SK-N-SH (cell line): ENCODE results near the gene PRKG1. TPM values are rescaled to one million over a fixed set of nuclear protein-coding genes. Genes with fewer than 3 reads are reported as not detected.

Experiments
- CTCF ChIA-PET: fragments of 300-600, 350-600 bp; formaldehyde crosslinking; extraction: SDS; loops from one replicate; lab custom pipeline; 2021; lab: Yijun Ruan, JAX
- POLR2A ChIA-PET: fragments of 350-600 bp; sonication (Branson Sonifier 250); formaldehyde crosslinking; extraction: SDS; loops from one replicate; lab custom pipeline; 2020; ENCODE audit warnings: antibody characterized with exemption, inconsistent platforms; lab: Yijun Ruan, JAX
- DNase-seq: peaks from one replicate; pipeline ENCODE4 v3.0.0; 2012
- H2AFZ ChIP-seq: fragments of 200-600 bp; sonication (generic); 2 replicates; pipeline ENCODE4 v1.8.1; 2016; ENCODE audit warnings: antibody characterized with exemption, mild to moderate bottlenecking, low read depth
- H3F3A ChIP-seq: fragments of 200-600 bp; sonication (generic); replicated peaks from 2 replicates; pipeline ENCODE3; 2016; ENCODE audit warnings: antibody characterized with exemption, mild to moderate bottlenecking; ENCODE audit not compliant: insufficient read depth
- H3K27ac ChIP-seq, 2 experiments: fragments of 200-500 bp in 1 of 2; fragments of 200-600 bp in 1 of 2; sonication (Bioruptor generic) in 1 of 2; sonication (generic), shearing (Covaris generic) in 1 of 2; 2 replicates each; pipeline versions ENCODE4 v1.5.1 to v1.6.1; 2014 to 2016; ENCODE audit warnings: low read depth in 2 of 2, inconsistent platforms in 1 of 2, low read length in 1 of 2, mild to moderate bottlenecking in 1 of 2, mixed read lengths in 1 of 2
- H3K27me3 ChIP-seq: fragments of 200-600 bp; sonication (generic), shearing (Covaris generic); 2 replicates; pipeline ENCODE4 v1.6.1; 2016; ENCODE audit warnings: mixed run types; ENCODE audit not compliant: insufficient read depth
- H3K36me3 ChIP-seq, 2 experiments: fragments of 200-500 bp in 1 of 2; fragments of 200-600 bp in 1 of 2; sonication (Bioruptor generic) in 1 of 2; sonication (generic) in 1 of 2; replicated peaks in 1 of 2; 2 replicates each; pipeline versions ENCODE3 to v1.5.1; 2014 to 2016; ENCODE audit warnings: low read length in 1 of 2, mild to moderate bottlenecking in 1 of 2; ENCODE audit not compliant: insufficient read depth in 2 of 2, control insufficient read depth in 1 of 2
- H3K4me1 ChIP-seq, 2 experiments: fragments of 200-500 bp in 1 of 2; fragments of 200-600 bp in 1 of 2; sonication (Bioruptor generic) in 1 of 2; sonication (generic), shearing (Covaris generic) in 1 of 2; 2 replicates each; pipeline versions ENCODE4 v1.5.1 to v1.6.1; 2014 to 2016; ENCODE audit warnings: low read depth in 1 of 2, low read length in 1 of 2, mixed run types in 1 of 2; ENCODE audit not compliant: insufficient read depth in 2 of 2, control insufficient read depth in 1 of 2
- H3K4me2 ChIP-seq: fragments of 200-600 bp; sonication (generic), shearing (Covaris generic); 2 replicates; pipeline ENCODE4 v1.6.1; 2017; ENCODE audit warnings: mixed run types
- H3K4me3 ChIP-seq, 2 experiments: fragments of 200-500 bp in 1 of 2; fragments of 200-600 bp in 1 of 2; sonication (Bioruptor generic) in 1 of 2; sonication (generic), shearing (Covaris generic) in 1 of 2; 2 replicates each; pipeline versions ENCODE4 v1.5.1 to v1.8.1; 2014 to 2016; ENCODE audit warnings: low read depth in 2 of 2, inconsistent platforms in 1 of 2, low read length in 1 of 2, mild to moderate bottlenecking in 1 of 2, mixed read lengths in 1 of 2, moderate library complexity in 1 of 2
- H3K79me2 ChIP-seq: fragments of 200-600 bp; sonication (generic); 2 replicates; pipeline ENCODE4 v1.8.1; 2017; ENCODE audit warnings: mild to moderate bottlenecking; ENCODE audit not compliant: insufficient read depth
- H3K9ac ChIP-seq: fragments of 200-600 bp; sonication (generic); 2 replicates; pipeline ENCODE4 v1.6.1; 2017; ENCODE audit warnings: mixed run types
- H3K9me2 ChIP-seq: fragments of 200-600 bp; sonication (generic); 2 replicates; pipeline ENCODE4 v1.6.1; 2017; ENCODE audit warnings: mixed run types
- H3K9me3 ChIP-seq: fragments of 200-600 bp; sonication (generic); 2 replicates; pipeline ENCODE4 v1.6.1; 2017; ENCODE audit warnings: mixed run types, mild to moderate bottlenecking, moderate library complexity
- H4K20me1 ChIP-seq: fragments of 200-600 bp; sonication (generic); 2 replicates; pipeline ENCODE4 v1.6.1; 2017; ENCODE audit warnings: mild to moderate bottlenecking, mixed run types; ENCODE audit not compliant: insufficient read depth
- CHD2 ChIP-seq: fragments of 150-350 bp; IDR thresholded peaks from 2 replicates; pipeline ENCODE4 v1.6.1; 2018; ENCODE audit warnings: low read length; ENCODE audit not compliant: partially characterized antibody
- ELF1 ChIP-seq: IDR thresholded peaks from 2 replicates; pipeline ENCODE4 v1.4.0; 2012
- EP300 ChIP-seq, 2 experiments: IDR thresholded peaks; 2 replicates each; pipeline versions ENCODE4 v1.4.0 to v1.6.1; 2012; ENCODE audit warnings: borderline replicate concordance in 1 of 2, low read depth in 1 of 2, low read length in 1 of 2
- EZH2phosphoT487 ChIP-seq: fragments of 200-600 bp; sonication (generic); IDR thresholded peaks from 2 replicates; pipeline ENCODE4 v1.6.1; 2017; ENCODE audit warnings: low read depth, mixed run types, mild to moderate bottlenecking, antibody characterized with exemption, moderate library complexity, borderline replicate concordance
- FOXJ3 ChIP-seq: sonication (generic); formaldehyde crosslinking; IDR thresholded peaks from 2 replicates; pipeline ENCODE4 v1.5.1; 2020; ENCODE audit warnings: mild to moderate bottlenecking, missing genetic modification reagents
- FOXM1 ChIP-seq: IDR thresholded peaks from 2 replicates; pipeline ENCODE4 v1.4.0; 2012; ENCODE audit warnings: low read depth, mild to moderate bottlenecking
- GATA2 ChIP-seq: sonication (generic); formaldehyde crosslinking; IDR thresholded peaks from 2 replicates; pipeline ENCODE4 v1.5.0; 2020; ENCODE audit warnings: mild to moderate bottlenecking, missing genetic modification reagents
- IRF3 ChIP-seq: fragments of 150-350 bp; IDR thresholded peaks from 2 replicates; pipeline ENCODE4 v1.6.1; 2016; ENCODE audit warnings: mild to moderate bottlenecking, low read depth, low read length
- MEF2A ChIP-seq: IDR thresholded peaks from 2 replicates; pipeline ENCODE4 v1.4.0; 2012; ENCODE audit warnings: low read depth, borderline replicate concordance
- MXI1 ChIP-seq: IDR thresholded peaks from 2 replicates; pipeline ENCODE4 v1.6.1; 2012; ENCODE audit warnings: mild to moderate bottlenecking, low read depth, low read length, improper control_type of control experiment
- POLR2AphosphoS5 ChIP-seq: IDR thresholded peaks from 2 replicates; pipeline ENCODE4 v1.6.1; 2012; ENCODE audit warnings: low read depth, low read length
- RAD21 ChIP-seq: IDR thresholded peaks from 2 replicates; pipeline ENCODE4 v1.6.1; 2012; ENCODE audit warnings: mild to moderate bottlenecking, low read length
- RCOR1 ChIP-seq: fragments of 150-350 bp; IDR thresholded peaks from 2 replicates; pipeline ENCODE4 v1.6.1; 2017; ENCODE audit warnings: antibody characterized with exemption, low read length
- REST ChIP-seq: IDR thresholded peaks from 2 replicates; pipeline ENCODE4 v1.6.1; 2012; ENCODE audit warnings: mild to moderate bottlenecking, low read depth, low read length, moderate library complexity
- RFX5 ChIP-seq: IDR thresholded peaks from 2 replicates; pipeline ENCODE4 v1.6.1; 2012; ENCODE audit warnings: mild to moderate bottlenecking, improper control_type of control experiment, low read length
- SIN3A ChIP-seq: IDR thresholded peaks from 2 replicates; pipeline ENCODE4 v1.6.1; 2012; ENCODE audit warnings: low read depth, mild to moderate bottlenecking, low read length, moderate library complexity, borderline replicate concordance
- SMC3 ChIP-seq: IDR thresholded peaks from 2 replicates; pipeline ENCODE4 v1.6.1; 2012; ENCODE audit warnings: low read depth, low read length, improper control_type of control experiment
- TAF1 ChIP-seq: IDR thresholded peaks from 2 replicates; pipeline ENCODE4 v1.6.1; 2012; ENCODE audit warnings: low read depth, mild to moderate bottlenecking, low read length, moderate library complexity, borderline replicate concordance
- TCF12 ChIP-seq: IDR thresholded peaks from 2 replicates; pipeline ENCODE4 v1.4.0; 2012
- TEAD4 ChIP-seq: IDR thresholded peaks from 2 replicates; pipeline ENCODE4 v1.4.0; 2012; ENCODE audit warnings: mild to moderate bottlenecking, borderline replicate concordance; ENCODE audit not compliant: insufficient read depth
- USF1 ChIP-seq: IDR thresholded peaks from 2 replicates; pipeline ENCODE4 v1.4.0; 2012; ENCODE audit warnings: low read depth, borderline replicate concordance
- YY1 ChIP-seq: IDR thresholded peaks from 2 replicates; pipeline ENCODE4 v1.4.0; 2012; ENCODE audit warnings: low read depth, mild to moderate bottlenecking
- polyA plus RNA-seq, 3 experiments: library from polyadenylated mRNA; depleted of rRNA; stranded (reverse); fragments of >200 nt; gene quantifications; 2 replicates each; pipeline ENCODE4 v1.2.3, GENCODE V29; 2012
- TF ChIP-seq, protein P1 (sequence below): IDR thresholded peaks from 2 replicates; pipeline ENCODE4; 2012
- TF ChIP-seq, protein P2 (sequence below): fragments of 150-350 bp; IDR thresholded peaks from 2 replicates; pipeline ENCODE4 v1.6.1; 2017; ENCODE audit warnings: antibody characterized with exemption, low read length, low read depth, borderline replicate concordance
- TF ChIP-seq, protein P3 (sequence below): IDR thresholded peaks from 2 replicates; pipeline ENCODE4 v1.4.0; 2012; ENCODE audit warnings: low read depth

The PRKG1 gene
- polyA plus RNA-seq, 1 of the 3 experiments (the other 2 are of a cell fraction), result 4.1 TPM

GRCh38 chr10:51176976-51177695 lies 102.8 kb downstream of the PRKG1 start:
- Histone ChIP-seq H3K79me2 (no peaks in the 10 kb centered on the region), H3K36me3 (no peaks in the 10 kb centered on the region), H2AFZ (peak overlapping the region; percentile 44; the same call in 1 of the 2 replicates), H3K9me3 (no peaks in the 10 kb centered on the region), H3K4me1 (peaks cover 0 to 7% of the 10 kb centered on the region in 2 experiments; a peak in 2 of 4 replicates), H3K4me2 (peak overlapping the region; percentile 32; the same call in 1 of the 2 replicates), H3K27me3 (no peaks in the 10 kb centered on the region), H3K9me2 (0 out of 2 replicates have a peak, but pooled peaks cover 3% of the 10 kb centered on the region), H3K27ac (peak overlapping the region; percentile 57 to 72; a peak in 3 of 4 replicates), H3K9ac (no peak overlapping the region), H3F3A (peaks cover 17% of the 10 kb centered on the region), H3K4me3 (no peak overlapping the region), H4K20me1 (no peaks in the 10 kb centered on the region)
- POLR2A ChIA-PET, result no interaction called here
- CTCF ChIA-PET, result no interaction called here
- DNase-seq, result no peak
- no peak for TF ChIP-seq TAF1
- no peak for TF ChIP-seq SIN3A
- TF ChIP-seq CHD2, result no peak
- TF ChIP-seq RFX5, result no peak
- TF ChIP-seq TEAD4, result 0 out of 2 replicates have a peak, but pooled peaks have one; percentile 53
- no peak for TF ChIP-seq RAD21
- TF ChIP-seq IRF3, result no peak
- TF ChIP-seq EZH2phosphoT487, result no peak
- no peak for TF ChIP-seq REST
- TF ChIP-seq, protein P1, sequence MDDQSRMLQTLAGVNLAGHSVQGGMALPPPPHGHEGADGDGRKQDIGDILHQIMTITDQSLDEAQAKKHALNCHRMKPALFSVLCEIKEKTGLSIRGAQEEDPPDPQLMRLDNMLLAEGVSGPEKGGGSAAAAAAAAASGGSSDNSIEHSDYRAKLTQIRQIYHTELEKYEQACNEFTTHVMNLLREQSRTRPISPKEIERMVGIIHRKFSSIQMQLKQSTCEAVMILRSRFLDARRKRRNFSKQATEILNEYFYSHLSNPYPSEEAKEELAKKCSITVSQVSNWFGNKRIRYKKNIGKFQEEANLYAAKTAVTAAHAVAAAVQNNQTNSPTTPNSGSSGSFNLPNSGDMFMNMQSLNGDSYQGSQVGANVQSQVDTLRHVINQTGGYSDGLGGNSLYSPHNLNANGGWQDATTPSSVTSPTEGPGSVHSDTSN, result peak; percentile 80
- no peak for TF ChIP-seq SMC3
- no peak for TF ChIP-seq MXI1
- peak; percentile 64; the same call in 1 of the 2 replicates for TF ChIP-seq POLR2AphosphoS5
- TF ChIP-seq, protein P2, sequence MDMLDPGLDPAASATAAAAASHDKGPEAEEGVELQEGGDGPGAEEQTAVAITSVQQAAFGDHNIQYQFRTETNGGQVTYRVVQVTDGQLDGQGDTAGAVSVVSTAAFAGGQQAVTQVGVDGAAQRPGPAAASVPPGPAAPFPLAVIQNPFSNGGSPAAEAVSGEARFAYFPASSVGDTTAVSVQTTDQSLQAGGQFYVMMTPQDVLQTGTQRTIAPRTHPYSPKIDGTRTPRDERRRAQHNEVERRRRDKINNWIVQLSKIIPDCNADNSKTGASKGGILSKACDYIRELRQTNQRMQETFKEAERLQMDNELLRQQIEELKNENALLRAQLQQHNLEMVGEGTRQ, result no peak
- no peak for TF ChIP-seq ELF1
- TF ChIP-seq USF1, result no peak
- TF ChIP-seq MEF2A, result peak; percentile 54; the same call in 1 of the 2 replicates
- peak; percentile 85 for TF ChIP-seq TCF12
- no peak for TF ChIP-seq YY1
- TF ChIP-seq, protein P3, sequence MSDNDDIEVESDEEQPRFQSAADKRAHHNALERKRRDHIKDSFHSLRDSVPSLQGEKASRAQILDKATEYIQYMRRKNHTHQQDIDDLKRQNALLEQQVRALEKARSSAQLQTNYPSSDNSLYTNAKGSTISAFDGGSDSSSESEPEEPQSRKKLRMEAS, result no peak
- TF ChIP-seq RCOR1, result no peak
- TF ChIP-seq FOXJ3 (CRISPR knock-in tag), result no peak
- peak; percentile 31 to 66; a peak in 1 of 4 replicates for TF ChIP-seq EP300 (IDR thresholded peaks at IDR 0.05; ENCODE audit: borderline replicate concordance in 1 of 2, low read depth in 1 of 2, low read length in 1 of 2)
- TF ChIP-seq GATA2 (CRISPR knock-in tag), result no peak
- TF ChIP-seq FOXM1, result no peak
